ENCODE results near the gene CCL17. TPM values are rescaled to one million over a fixed set of nuclear protein-coding genes. Genes with fewer than 3 reads are reported as not detected.

Gene CCL17
- total RNA-seq, 1 experiment from 2014 or later = not detected

GRCh38 chr16:57409870-57410587 is 5.5 kb downstream of the CCL17 start:
- peaks cover 11% of the 10 kb centered on the region; the same call in 1 of the 2 replicates for H3F3A ChIP-seq (ENCODE audit: insufficient read depth, low read depth)
- DNase-seq = peak; percentile 70 to 75
- H2AFZ ChIP-seq = peak overlapping the region; percentile 41; the same call in 1 of the 2 replicates
- H3K27ac ChIP-seq = no peak overlapping the region
- no peak; the same call in 1 of the 2 replicates for TF ChIP-seq CTCF (conservative IDR thresholded peaks at IDR 0.05)
- TF ChIP-seq EZH2 (IDR thresholded peaks at IDR 0.05; ENCODE audit: low read depth) = no peak
- ChIA-PET CTCF (no interaction called here), POLR2A (ENCODE audit: unreplicated experiment) (no interaction called here)
- no peaks in the 10 kb centered on the region for H3K36me3 ChIP-seq (ENCODE audit: low read depth)
- H3K9me3 ChIP-seq (ENCODE audit: insufficient read depth, low read depth) = no peaks in the 10 kb centered on the region
- H3K79me2 ChIP-seq (ENCODE audit: low read depth) = no peaks in the 10 kb centered on the region
- no peak overlapping the region for H3K4me3 ChIP-seq
- H3K4me2 ChIP-seq = peak overlapping the region; percentile 67
- no peaks in the 10 kb centered on the region; the same call in 1 of the 2 replicates for H3K27me3 ChIP-seq (ENCODE audit: insufficient read depth, low read depth)
- BruUV-seq (replicated peaks) = no TSS peak
- H4K20me1 ChIP-seq (ENCODE audit: insufficient read depth) = no peaks in the 10 kb centered on the region
- peaks cover 15% of the 10 kb centered on the region for H3K4me1 ChIP-seq (replicated peaks; ENCODE audit: insufficient read depth)
- intact Hi-C loops (cut with micrococcal nuclease; ENCODE audit: unreplicated experiment) = loop anchor here (1.0 kb wide), 1 partner anchor 16 kb away; no protein-coding TSS in a partner anchor
- H3K9me2 ChIP-seq (ENCODE audit: insufficient read depth) = no peaks in the 10 kb centered on the region

- Histone ChIP-seq H3K9me3 (ENCODE audit: insufficient read depth, low read depth) (no peaks in the 10 kb centered on the region), H4K20me1 (ENCODE audit: insufficient read depth) (no peaks in the 10 kb centered on the region), H3K4me1 (replicated peaks; ENCODE audit: insufficient read depth) (peaks cover 15% of the 10 kb centered on the region), H3K9me2 (ENCODE audit: insufficient read depth) (no peaks in the 10 kb centered on the region), H3F3A (ENCODE audit: insufficient read depth, low read depth) (peaks cover 11% of the 10 kb centered on the region; the same call in 1 of the 2 replicates), H3K4me2 (no peak overlapping the region), H3K79me2 (ENCODE audit: low read depth) (no peaks in the 10 kb centered on the region), H3K27ac (no peak overlapping the region), H3K27me3 (ENCODE audit: insufficient read depth, low read depth) (no peaks in the 10 kb centered on the region; the same call in 1 of the 2 replicates), H2AFZ (no peak overlapping the region), H3K4me3 (no peak overlapping the region), H3K36me3 (ENCODE audit: low read depth) (no peaks in the 10 kb centered on the region)
- ChIA-PET POLR2A (ENCODE audit: unreplicated experiment) (no interaction called here), CTCF (no interaction called here)
- intact Hi-C loops (cut with micrococcal nuclease; ENCODE audit: unreplicated experiment) = no loop called here
- DNase-seq = no peak
- no TSS peak for BruUV-seq (replicated peaks)
- TF ChIP-seq EZH2 (IDR thresholded peaks at IDR 0.05; ENCODE audit: low read depth) (no peak), CTCF (conservative IDR thresholded peaks at IDR 0.05) (no peak)
Measured at GRCh38 chr16:57411362-57411976, 6.9 kb downstream of the CCL17 start.

GRCh38 chr16:57412584-57412983 is 8.0 kb downstream of the CCL17 start:
- Histone ChIP-seq H3K9me3 (ENCODE audit: insufficient read depth, low read depth) (no peaks in the 10 kb centered on the region), H3K9me2 (ENCODE audit: insufficient read depth) (no peaks in the 10 kb centered on the region), H3K27ac (no peak overlapping the region), H3K4me3 (no peak overlapping the region), H3F3A (ENCODE audit: insufficient read depth, low read depth) (peaks cover 14% of the 10 kb centered on the region; the same call in 1 of the 2 replicates), H2AFZ (no peak overlapping the region), H4K20me1 (ENCODE audit: insufficient read depth) (no peaks in the 10 kb centered on the region), H3K4me2 (no peak overlapping the region), H3K36me3 (ENCODE audit: low read depth) (no peaks in the 10 kb centered on the region), H3K27me3 (ENCODE audit: insufficient read depth, low read depth) (no peaks in the 10 kb centered on the region; the same call in 1 of the 2 replicates), H3K4me1 (replicated peaks; ENCODE audit: insufficient read depth) (peaks cover 20% of the 10 kb centered on the region), H3K79me2 (ENCODE audit: low read depth) (no peaks in the 10 kb centered on the region)
- no peak for TF ChIP-seq EZH2 (IDR thresholded peaks at IDR 0.05; ENCODE audit: low read depth)
- TF ChIP-seq CTCF (conservative IDR thresholded peaks at IDR 0.05) = no peak
- POLR2A ChIA-PET (ENCODE audit: unreplicated experiment) = no interaction called here
- CTCF ChIA-PET = interaction anchor here (0.6 kb wide), 1 partner anchor 158 kb away, joined by 5 read pairs; no protein-coding TSS in a partner anchor
- DNase-seq = no peak
- BruUV-seq (replicated peaks) = no TSS peak
- intact Hi-C loops (cut with micrococcal nuclease; ENCODE audit: unreplicated experiment) = no loop called here

Data from PC-9 (cell line).